ENCODE measurements around the gene SNED1. TPM values are rescaled to one million over a fixed set of nuclear protein-coding genes. Genes with fewer than 3 reads are reported as not detected.

SNED1 gene
- polyA plus RNA-seq, 1 donor (not counting 4 experiments of a cell fraction or from before 2014, with no cell fraction given) = 0.12 TPM

GRCh38 chr2:241088791-241089732 lies 90.6 kb downstream of the SNED1 start:
- H2AFZ ChIP-seq (ENCODE audit: control insufficient read depth, low read length) = no peak overlapping the region
- no peak overlapping the region for H3K9ac ChIP-seq (ENCODE audit: control insufficient read depth, extremely low read depth, insufficient read depth, low read length)
- H3K9me1 ChIP-seq (ENCODE audit: control insufficient read depth, extremely low read depth, insufficient read depth, low read length) = no peaks in the 10 kb centered on the region
- H3K4me2 ChIP-seq (ENCODE audit: control insufficient read depth, extremely low read depth, insufficient read depth, low read depth, low read length) = no peak overlapping the region
- no peak for DNase-seq (ENCODE audit: low read depth, low spot score)
- H3K27ac ChIP-seq (ENCODE audit: control insufficient read depth, insufficient read depth, low read length) = no peak overlapping the region
- no peak for FAIRE-seq
- H3K79me2 ChIP-seq (ENCODE audit: control insufficient read depth, insufficient read depth, low read length) = no peaks in the 10 kb centered on the region
- TF ChIP-seq EZH2 (IDR thresholded peaks at IDR 0.05; ENCODE audit: low read length) = no peak
- no peaks in the 10 kb centered on the region for H4K20me1 ChIP-seq (ENCODE audit: control insufficient read depth, extremely low read depth, insufficient read depth, low read length)
- dilution Hi-C loops (cut with MboI; ENCODE audit: extremely low pct_ligation_motif_present, low sequenced_read_pairs) = no loop called here
- H3K27me3 ChIP-seq (ENCODE audit: control insufficient read depth, extremely low read depth, insufficient read depth, low read length) = no peaks in the 10 kb centered on the region
- no peaks in the 10 kb centered on the region for H3K4me1 ChIP-seq (ENCODE audit: control insufficient read depth, extremely low read depth, insufficient read depth, low read length)
- no peaks in the 10 kb centered on the region for H3K9me3 ChIP-seq (ENCODE audit: control insufficient read depth, low read depth, low read length)
- peaks cover 18 to 25% of the 10 kb centered on the region in 2 experiments for H3K36me3 ChIP-seq (ENCODE audit: control insufficient read depth in 2 of 2, extremely low read depth in 1 of 2, insufficient read depth in 2 of 2, low read length in 2 of 2)
- H3K4me3 ChIP-seq (ENCODE audit: control insufficient read depth in 2 of 3, extremely low read depth in 1 of 3, insufficient read depth in 2 of 3, low read depth in 1 of 3, low read length in 3 of 3) = no peak overlapping the region

GRCh38 chr2:241091201-241091600 lies 92.8 kb downstream of the SNED1 start:
- no peaks in the 10 kb centered on the region for H4K20me1 ChIP-seq (ENCODE audit: control insufficient read depth, extremely low read depth, insufficient read depth, low read length)
- no peak overlapping the region for H3K4me2 ChIP-seq (ENCODE audit: control insufficient read depth, extremely low read depth, insufficient read depth, low read depth, low read length)
- H3K36me3 ChIP-seq (ENCODE audit: control insufficient read depth in 2 of 2, extremely low read depth in 1 of 2, insufficient read depth in 2 of 2, low read length in 2 of 2) = peaks cover 21 to 24% of the 10 kb centered on the region in 2 experiments
- TF ChIP-seq CTCF (optimal IDR thresholded peaks at IDR 0.05 in 1 of 3, IDR thresholded peaks at IDR 0.05 in 1 of 3, conservative IDR thresholded peaks at IDR 0.05 in 1 of 3; ENCODE audit: extremely low read depth in 1 of 3, insufficient read depth in 2 of 3, low read length in 3 of 3) (no peak), EZH2 (IDR thresholded peaks at IDR 0.05; ENCODE audit: low read length) (no peak)
- no peak overlapping the region for H3K4me3 ChIP-seq (ENCODE audit: control insufficient read depth in 2 of 3, extremely low read depth in 1 of 3, insufficient read depth in 2 of 3, low read depth in 1 of 3, low read length in 3 of 3)
- no peaks in the 10 kb centered on the region for H3K9me1 ChIP-seq (ENCODE audit: control insufficient read depth, extremely low read depth, insufficient read depth, low read length)
- H3K9me3 ChIP-seq (ENCODE audit: control insufficient read depth, low read depth, low read length) = no peaks in the 10 kb centered on the region
- no peaks in the 10 kb centered on the region for H3K4me1 ChIP-seq (ENCODE audit: control insufficient read depth, extremely low read depth, insufficient read depth, low read length)
- H3K27ac ChIP-seq (ENCODE audit: control insufficient read depth, insufficient read depth, low read length) = no peak overlapping the region
- DNase-seq (ENCODE audit: low read depth, low spot score) (no peak), FAIRE-seq (no peak)
- H2AFZ ChIP-seq (ENCODE audit: control insufficient read depth, low read length) = no peak overlapping the region
- dilution Hi-C loops (cut with MboI; ENCODE audit: extremely low pct_ligation_motif_present, low sequenced_read_pairs) = no loop called here
- H3K27me3 ChIP-seq (ENCODE audit: control insufficient read depth, extremely low read depth, insufficient read depth, low read length) = no peaks in the 10 kb centered on the region
- H3K9ac ChIP-seq (ENCODE audit: control insufficient read depth, extremely low read depth, insufficient read depth, low read length) = no peak overlapping the region
- H3K79me2 ChIP-seq (ENCODE audit: control insufficient read depth, insufficient read depth, low read length) = no peaks in the 10 kb centered on the region
